OCI-LY7 (cell line): Measurements from ENCODE around the gene MAN1C1. TPM values are rescaled to one million over a fixed set of nuclear protein-coding genes. Genes with fewer than 3 reads are reported as not detected.

Experiments
- BruUV-seq: library from RNA; stranded (reverse); fragments of 400-500 nt; replicated peaks from 2 replicates; lab custom pipeline; 2021; lab: Mats Ljungman, UMichigan
- CTCF ChIA-PET: fragments of 300-600 bp; sonication (Branson Sonifier 250); formaldehyde crosslinking; loops from one replicate; lab custom pipeline; 2022; ENCODE audit warnings: antibody characterized with exemption; ENCODE audit not compliant: unreplicated experiment; lab: Charles Lee
- POLR2A ChIA-PET: fragments of 300-600 bp; sonication (Branson Sonifier 250); formaldehyde crosslinking; loops from one replicate; lab custom pipeline; 2022; ENCODE audit warnings: antibody characterized with exemption; lab: Charles Lee
- DNase-seq: peaks from one replicate; pipeline ENCODE4 v3.0.0-alpha.2; 2015; ENCODE audit warnings: low spot score
- H2AFZ ChIP-seq: fragments of 200-600 bp; sonication (generic), shearing (Covaris generic); 2 replicates; pipeline ENCODE4 v1.6.1; 2014; ENCODE audit warnings: mild to moderate bottlenecking, antibody characterized with exemption, low read length, moderate library complexity
- H3K27ac ChIP-seq: fragments of 200-600 bp; sonication (generic); 2 replicates; pipeline ENCODE4 v1.5.1; 2014; ENCODE audit warnings: mixed run types, low read depth, mild to moderate bottlenecking, moderate library complexity, low read length, inconsistent platforms; ENCODE audit not compliant: poor library complexity, severe bottlenecking
- H3K36me3 ChIP-seq: fragments of 200-600 bp; sonication (generic); 2 replicates; pipeline ENCODE4 v1.6.1; 2014; ENCODE audit warnings: mild to moderate bottlenecking, antibody characterized with exemption, low read length, moderate library complexity, mixed read lengths; ENCODE audit not compliant: insufficient read depth
- H3K4me1 ChIP-seq: fragments of 200-600 bp; sonication (generic); 2 replicates; pipeline ENCODE4 v1.5.1; 2014; ENCODE audit warnings: mild to moderate bottlenecking, low read length; ENCODE audit not compliant: insufficient read depth, poor library complexity, severe bottlenecking
- H3K4me2 ChIP-seq: fragments of 200-600 bp; sonication (generic); 2 replicates; pipeline ENCODE4 v1.6.1; 2014; ENCODE audit warnings: mild to moderate bottlenecking, low read length
- H3K4me3 ChIP-seq: fragments of 200-600 bp; sonication (generic); 2 replicates; pipeline ENCODE4 v1.5.1; 2014; ENCODE audit warnings: mild to moderate bottlenecking, low read depth, low read length; ENCODE audit not compliant: poor library complexity, severe bottlenecking
- H3K79me2 ChIP-seq: fragments of 200-600 bp; sonication (generic); 2 replicates; pipeline ENCODE4 v1.6.1; 2016; ENCODE audit warnings: low read depth, mild to moderate bottlenecking, low read length, moderate library complexity, mixed read lengths; ENCODE audit not compliant: insufficient read depth
- H3K9me2 ChIP-seq: fragments of 200-600 bp; sonication (generic); 2 replicates; pipeline ENCODE4 v1.6.1; 2016; ENCODE audit warnings: mild to moderate bottlenecking, low read length, mixed read lengths; ENCODE audit not compliant: insufficient read depth
- H3K9me3 ChIP-seq: fragments of 200-600 bp; sonication (generic); 2 replicates; pipeline ENCODE4 v1.6.1; 2014; ENCODE audit warnings: mild to moderate bottlenecking, mixed run types, low read length, mixed read lengths
- H4K20me1 ChIP-seq: fragments of 200-600 bp; sonication (generic); 2 replicates; pipeline ENCODE4 v1.6.1; 2014; ENCODE audit warnings: mild to moderate bottlenecking, antibody characterized with exemption, low read length, moderate library complexity, mixed read lengths; ENCODE audit not compliant: insufficient read depth
- CTCF ChIP-seq: fragments of 200-600 bp; sonication (generic); conservative IDR thresholded peaks from 2 replicates; pipeline ENCODE4 v1.5.1; 2014; ENCODE audit warnings: mild to moderate bottlenecking, antibody characterized with exemption, low read length, moderate library complexity, mixed read lengths
- EZH2phosphoT487 ChIP-seq: fragments of 200-600 bp; sonication (generic); IDR thresholded peaks from 2 replicates; pipeline ENCODE4 v1.6.1; 2018; ENCODE audit warnings: low read depth, borderline replicate concordance, mild to moderate bottlenecking, mixed run types, antibody characterized with exemption, low read length, moderate library complexity, mixed read lengths
- intact Hi-C: fragments of 100-400 bp; cut with micrococcal nuclease; formaldehyde crosslinking; loops from one replicate; pipeline ENCODE4 v1.10.0; 2022; ENCODE audit not compliant: unreplicated experiment
- total RNA-seq, 2 experiments: library from RNA; depleted of rRNA in 1 of 2; stranded (reverse); fragments of >200 nt in 1 of 2; shearing (Covaris generic) in 1 of 2; gene quantifications; 2 replicates each; pipeline ENCODE4 v1.2.3, GENCODE V29; 2014 to 2022

Gene MAN1C1
- total RNA-seq, 2 experiments from 2014 or later: 3.0 to 4.9 TPM

DNA sequence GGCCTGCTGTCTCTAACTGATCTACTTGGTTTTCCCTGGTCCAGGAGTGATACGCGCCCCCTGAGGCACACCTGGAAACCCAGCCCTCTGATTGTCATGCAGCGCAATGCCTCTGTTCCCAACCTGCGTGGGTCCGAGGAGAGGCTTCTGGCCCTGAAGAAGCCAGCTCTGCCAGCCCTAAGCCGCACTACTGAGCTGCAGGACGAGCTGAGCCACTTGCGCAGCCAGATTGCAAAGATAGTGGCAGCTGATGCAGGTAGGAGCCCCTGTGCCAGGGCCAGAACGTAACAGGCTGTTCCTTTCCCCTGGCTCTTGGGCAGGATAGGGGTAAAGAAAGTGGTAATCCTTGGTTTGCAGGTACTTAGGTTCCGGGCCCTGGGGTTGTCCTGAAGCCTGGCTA is 210.0 kb downstream of the MAN1C1 start:
- no peak for TF ChIP-seq CTCF
- TF ChIP-seq EZH2phosphoT487: no peak
- no peak for DNase-seq
- H4K20me1 ChIP-seq: no peaks in the 10 kb centered on the region
- no peak overlapping the region for H3K4me3 ChIP-seq
- no peaks in the 10 kb centered on the region for H3K9me3 ChIP-seq
- peaks cover 53% of the 10 kb centered on the region for H3K36me3 ChIP-seq
- intact Hi-C loops: loop anchor here (10.0 kb wide), 1 partner anchor 582 kb away; the partner anchor contains the start of gene RSRP1
- H3K27ac ChIP-seq: no peak overlapping the region
- CTCF ChIA-PET: no interaction called here
- H3K79me2 ChIP-seq: peaks cover 6% of the 10 kb centered on the region; the same call in 1 of the 2 replicates
- H2AFZ ChIP-seq: no peak overlapping the region
- H3K4me1 ChIP-seq: peaks cover 6% of the 10 kb centered on the region
- no peaks in the 10 kb centered on the region for H3K9me2 ChIP-seq
- no TSS peak for BruUV-seq
- H3K4me2 ChIP-seq: no peak overlapping the region
- POLR2A ChIA-PET: no interaction called here

DNA sequence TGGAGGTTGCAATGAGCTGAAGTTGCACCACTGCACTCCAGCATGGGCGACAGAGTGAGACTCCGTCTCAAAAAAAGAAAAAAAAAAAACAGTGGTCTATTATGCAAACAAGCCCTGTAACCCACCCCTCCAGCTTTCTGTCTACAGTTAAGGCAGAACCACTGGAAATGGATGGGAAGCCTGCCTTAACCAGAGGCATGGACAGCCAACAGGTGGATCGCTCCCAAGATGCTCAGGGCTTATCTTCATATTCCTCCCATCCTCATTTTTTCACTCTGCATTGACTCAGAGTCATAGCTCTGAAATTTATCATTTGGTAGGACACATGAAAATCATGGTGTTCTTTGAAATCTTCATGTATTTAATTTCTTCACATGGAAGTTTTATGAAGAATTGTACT is 211.9 kb downstream of the MAN1C1 start:
- Histone ChIP-seq H3K4me2 (no peak overlapping the region), H3K36me3 (peaks cover 73% of the 10 kb centered on the region), H3K79me2 (no peaks in the 10 kb centered on the region; the same call in 1 of the 2 replicates), H3K27ac (no peak overlapping the region), H4K20me1 (no peaks in the 10 kb centered on the region), H3K4me3 (no peak overlapping the region), H3K9me2 (no peaks in the 10 kb centered on the region), H2AFZ (no peak overlapping the region), H3K9me3 (no peaks in the 10 kb centered on the region), H3K4me1 (no peaks in the 10 kb centered on the region)
- no peak for DNase-seq
- intact Hi-C loops: loop anchor here (10.0 kb wide), 1 partner anchor 584 kb away; the partner anchor contains the start of gene RSRP1
- TF ChIP-seq CTCF (no peak), EZH2phosphoT487 (no peak)
- ChIA-PET POLR2A (interaction anchor here (0.6 to 0.7 kb wide), 2 partner anchors 263 to 310 kb away, joined by 3 to 4 read pairs; no protein-coding TSS in a partner anchor), CTCF (no interaction called here)
- no TSS peak for BruUV-seq

GRCh38 chr1:25829046-25829445 is 212.5 kb downstream of the MAN1C1 start:
- H4K20me1 ChIP-seq: no peaks in the 10 kb centered on the region
- TF ChIP-seq CTCF: no peak
- no peak for TF ChIP-seq EZH2phosphoT487
- H3K9me3 ChIP-seq: no peaks in the 10 kb centered on the region
- BruUV-seq: no TSS peak
- no peak overlapping the region for H3K4me2 ChIP-seq
- no peak for DNase-seq
- H3K79me2 ChIP-seq: no peaks in the 10 kb centered on the region; the same call in 1 of the 2 replicates
- POLR2A ChIA-PET: interaction anchor here (0.6 to 0.7 kb wide), 2 partner anchors 264 to 310 kb away, joined by 3 to 4 read pairs; no protein-coding TSS in a partner anchor
- CTCF ChIA-PET: no interaction called here
- H3K9me2 ChIP-seq: no peaks in the 10 kb centered on the region
- H3K27ac ChIP-seq: no peak overlapping the region
- no peaks in the 10 kb centered on the region for H3K4me1 ChIP-seq
- no peak overlapping the region for H2AFZ ChIP-seq
- intact Hi-C loops: loop anchor here (10.0 kb wide), 1 partner anchor 584 kb away; the partner anchor contains the start of gene RSRP1
- H3K36me3 ChIP-seq: peaks cover 78% of the 10 kb centered on the region
- H3K4me3 ChIP-seq: no peak overlapping the region
